ENCODE results near the gene COMP. TPM values are rescaled to one million over a fixed set of nuclear protein-coding genes. Genes with fewer than 3 reads are reported as not detected.

The COMP gene
- total RNA-seq, 1 donor from 2014 or later = 0.98 TPM

DNA sequence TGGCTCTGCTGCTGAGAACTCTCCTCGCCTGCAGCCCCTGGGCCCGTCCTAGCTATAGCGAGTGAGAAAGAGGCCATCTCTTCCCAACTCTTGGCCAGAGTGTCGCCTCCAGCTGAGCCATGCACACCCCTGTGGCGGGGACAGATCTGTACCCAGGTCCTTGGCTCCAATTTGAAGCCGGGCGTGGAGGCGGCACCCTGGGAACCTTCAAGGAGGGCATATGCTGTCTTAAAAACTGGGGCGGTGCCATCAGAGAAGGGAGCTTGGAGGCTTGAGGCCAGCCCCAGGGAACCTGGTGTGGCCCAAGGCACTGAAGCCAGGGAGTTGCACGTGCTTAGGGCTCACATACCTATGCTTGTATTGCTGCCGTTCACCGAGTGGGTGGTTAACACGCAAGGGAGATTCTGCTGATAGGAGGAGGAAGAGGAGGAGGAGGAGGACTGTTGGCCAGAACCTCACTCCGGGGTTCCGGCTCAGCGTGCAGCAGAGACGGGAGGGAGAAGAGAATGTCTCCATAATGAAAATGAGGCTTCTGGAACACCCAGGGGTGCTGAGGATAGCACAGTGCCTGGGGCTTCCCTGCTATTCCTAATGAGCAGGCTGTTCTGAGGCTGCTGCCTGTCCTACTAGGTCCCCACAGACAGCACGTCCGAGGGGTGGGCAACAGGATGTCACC, 40.7 kb downstream of the COMP start:
- TF ChIP-seq, protein P1, sequence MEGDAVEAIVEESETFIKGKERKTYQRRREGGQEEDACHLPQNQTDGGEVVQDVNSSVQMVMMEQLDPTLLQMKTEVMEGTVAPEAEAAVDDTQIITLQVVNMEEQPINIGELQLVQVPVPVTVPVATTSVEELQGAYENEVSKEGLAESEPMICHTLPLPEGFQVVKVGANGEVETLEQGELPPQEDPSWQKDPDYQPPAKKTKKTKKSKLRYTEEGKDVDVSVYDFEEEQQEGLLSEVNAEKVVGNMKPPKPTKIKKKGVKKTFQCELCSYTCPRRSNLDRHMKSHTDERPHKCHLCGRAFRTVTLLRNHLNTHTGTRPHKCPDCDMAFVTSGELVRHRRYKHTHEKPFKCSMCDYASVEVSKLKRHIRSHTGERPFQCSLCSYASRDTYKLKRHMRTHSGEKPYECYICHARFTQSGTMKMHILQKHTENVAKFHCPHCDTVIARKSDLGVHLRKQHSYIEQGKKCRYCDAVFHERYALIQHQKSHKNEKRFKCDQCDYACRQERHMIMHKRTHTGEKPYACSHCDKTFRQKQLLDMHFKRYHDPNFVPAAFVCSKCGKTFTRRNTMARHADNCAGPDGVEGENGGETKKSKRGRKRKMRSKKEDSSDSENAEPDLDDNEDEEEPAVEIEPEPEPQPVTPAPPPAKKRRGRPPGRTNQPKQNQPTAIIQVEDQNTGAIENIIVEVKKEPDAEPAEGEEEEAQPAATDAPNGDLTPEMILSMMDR (IDR thresholded peaks at IDR 0.05) = no peak
- TF ChIP-seq POLR2A (IDR thresholded peaks at IDR 0.05) = no peak
- TF ChIP-seq POLR2AphosphoS5 (IDR thresholded peaks at IDR 0.05; ENCODE audit: insufficient read depth in 1 of 2, low read depth in 1 of 2) = no peak
- DNase-seq (ENCODE audit: extremely low spot score in 2 of 2) = no peak
- Histone ChIP-seq H3K4me3 (no peak overlapping the region), H3K27me3 (no peaks in the 10 kb centered on the region), H3K36me3 (peaks cover 0 to 14% of the 10 kb centered on the region in 2 donors), H3K9me3 (no peaks in the 10 kb centered on the region), H3K27ac (no peak overlapping the region), H3K4me1 (no peaks in the 10 kb centered on the region)
- intact Hi-C loops (cut with DNase I) = no loop called here

DNA sequence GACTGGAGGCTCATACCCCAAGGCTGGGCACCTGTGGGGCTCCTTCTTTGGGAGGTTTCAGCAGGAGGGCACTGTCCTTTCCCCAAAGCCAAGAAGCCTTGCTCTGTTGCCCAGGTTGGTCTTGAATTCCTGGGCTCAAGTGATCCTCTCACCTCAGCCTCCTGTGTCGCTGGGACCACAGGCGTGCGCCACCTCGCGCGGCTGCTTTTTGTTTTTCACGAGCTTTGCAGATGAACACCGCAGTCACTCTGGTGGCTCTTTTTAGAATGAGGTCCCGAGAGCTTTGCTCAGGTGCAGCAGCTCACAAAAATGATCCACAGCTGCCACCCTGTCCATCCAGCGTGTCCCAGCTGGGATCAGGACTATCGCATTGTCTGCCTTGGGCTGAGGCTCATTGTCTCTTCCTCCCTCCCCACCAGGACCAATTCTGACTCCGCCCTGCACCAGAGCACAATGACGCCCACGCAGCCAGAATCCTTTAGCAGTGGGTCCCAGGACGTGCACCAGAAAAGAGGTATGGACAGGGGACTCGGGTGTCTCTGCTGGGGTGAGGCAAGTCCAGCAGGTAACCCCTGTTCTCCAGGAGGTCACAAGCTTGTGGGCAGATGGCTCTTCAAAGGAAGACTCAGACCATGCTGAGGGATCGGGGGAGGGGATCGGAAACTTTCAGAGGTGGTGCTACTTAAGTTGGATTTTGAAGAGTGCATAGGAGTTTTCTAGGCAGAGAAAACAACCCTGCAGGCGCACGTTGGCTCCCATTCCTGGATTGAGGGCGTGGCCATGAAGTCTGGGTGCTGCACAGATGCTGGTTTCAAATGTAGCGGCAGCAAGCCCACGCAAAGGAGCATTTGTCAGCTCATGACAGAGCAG, 41.5 kb downstream of the COMP start:
- no peaks in the 10 kb centered on the region for H3K4me1 ChIP-seq
- TF ChIP-seq POLR2A (IDR thresholded peaks at IDR 0.05) = no peak
- TF ChIP-seq, protein P1 (IDR thresholded peaks at IDR 0.05) = no peak
- no peak for TF ChIP-seq POLR2AphosphoS5 (IDR thresholded peaks at IDR 0.05; ENCODE audit: insufficient read depth in 1 of 2, low read depth in 1 of 2)
- H3K27ac ChIP-seq = no peak overlapping the region
- no peaks in the 10 kb centered on the region for H3K9me3 ChIP-seq
- H3K4me3 ChIP-seq = no peak overlapping the region
- no peaks in the 10 kb centered on the region for H3K27me3 ChIP-seq
- no peak for DNase-seq (ENCODE audit: extremely low spot score in 2 of 2)
- intact Hi-C loops (cut with DNase I) = no loop called here
- peaks cover 0 to 14% of the 10 kb centered on the region in 2 donors for H3K36me3 ChIP-seq

DNA sequence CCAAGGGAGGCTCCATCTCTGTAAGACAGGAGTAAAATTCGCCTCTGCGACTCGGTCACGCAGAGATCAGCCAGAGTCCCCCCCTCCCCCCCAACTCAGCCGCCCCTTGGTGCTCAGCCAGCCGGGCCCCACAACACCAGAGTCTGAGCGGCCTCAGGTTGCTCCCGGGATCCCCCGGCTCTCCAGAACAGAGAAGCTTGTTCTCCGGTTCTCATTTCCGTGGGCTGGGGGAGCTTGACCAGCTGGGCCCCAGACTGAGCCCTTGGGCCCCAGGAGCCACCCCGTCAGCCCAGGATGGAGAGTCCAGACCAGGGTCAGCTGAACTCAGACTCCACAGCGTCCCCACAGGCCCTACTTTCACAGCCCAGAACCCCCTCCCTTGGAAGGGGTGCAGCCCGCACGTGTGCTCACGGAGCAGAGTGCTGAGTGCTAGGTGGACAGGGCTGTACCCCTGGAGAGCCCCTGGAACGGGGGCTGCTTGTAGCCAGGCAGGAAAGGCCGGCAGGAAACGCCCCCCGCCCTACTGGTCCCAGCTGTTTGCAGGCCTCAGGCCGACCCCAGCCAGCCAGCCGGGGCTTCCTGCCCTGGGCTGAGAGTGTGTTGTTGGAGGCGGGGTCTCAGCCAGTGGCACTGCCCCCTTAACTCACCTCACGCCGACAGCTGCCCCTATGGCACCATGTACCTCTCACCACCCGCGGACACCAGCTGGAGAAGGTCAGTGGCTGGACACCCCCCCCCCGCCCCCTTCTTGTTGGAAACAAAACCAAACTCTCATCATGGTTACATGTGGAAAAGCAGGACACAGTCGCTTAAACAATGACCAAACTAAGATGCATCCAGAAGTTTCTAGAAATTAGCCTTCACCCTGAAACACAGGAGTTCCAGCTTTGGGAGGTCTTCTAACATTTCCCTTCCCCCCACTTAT, 44.4 kb downstream of the COMP start:
- intact Hi-C loops (cut with DNase I) = no loop called here
- Histone ChIP-seq H3K27me3 (no peaks in the 10 kb centered on the region), H3K36me3 (peaks cover 0 to 8% of the 10 kb centered on the region in 2 donors), H3K27ac (no peak overlapping the region), H3K4me3 (no peak overlapping the region), H3K9me3 (no peaks in the 10 kb centered on the region), H3K4me1 (peaks cover 20% of the 10 kb centered on the region)
- DNase-seq (ENCODE audit: extremely low spot score in 2 of 2) = no peak
- TF ChIP-seq POLR2A (IDR thresholded peaks at IDR 0.05) = no peak
- no peak for TF ChIP-seq POLR2AphosphoS5 (IDR thresholded peaks at IDR 0.05; ENCODE audit: insufficient read depth in 1 of 2, low read depth in 1 of 2)
- TF ChIP-seq, protein P1 (IDR thresholded peaks at IDR 0.05) = no peak

DNA sequence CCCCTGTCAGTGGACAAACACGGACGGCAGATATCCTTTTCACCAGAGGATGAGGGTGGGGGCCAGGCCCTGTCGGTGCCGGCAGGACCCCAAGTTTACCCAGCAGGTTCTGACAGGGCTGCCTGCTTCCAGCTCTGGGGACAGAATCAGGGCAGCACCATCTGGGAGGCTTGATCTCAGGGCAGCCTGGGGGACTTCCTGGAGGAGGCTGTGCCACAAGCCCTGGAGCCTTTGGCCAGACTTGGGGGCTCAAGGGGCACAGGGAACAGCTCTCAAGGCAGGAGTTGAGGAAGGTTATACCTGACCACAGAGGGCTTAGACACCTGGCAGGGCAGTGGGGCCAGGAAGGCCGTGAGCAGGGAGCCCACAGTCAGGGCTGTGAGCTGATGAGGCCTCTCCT, 45.2 kb downstream of the COMP start:
- Histone ChIP-seq H3K4me1 (peaks cover 27% of the 10 kb centered on the region), H3K27ac (no peak overlapping the region), H3K27me3 (no peaks in the 10 kb centered on the region), H3K9me3 (no peaks in the 10 kb centered on the region), H3K36me3 (peaks cover 0 to 8% of the 10 kb centered on the region in 2 donors), H3K4me3 (no peak overlapping the region)
- DNase-seq (ENCODE audit: extremely low spot score in 2 of 2) = no peak
- TF ChIP-seq POLR2A (IDR thresholded peaks at IDR 0.05) = no peak
- TF ChIP-seq POLR2AphosphoS5 (IDR thresholded peaks at IDR 0.05; ENCODE audit: insufficient read depth in 1 of 2, low read depth in 1 of 2) = no peak
- TF ChIP-seq, protein P1 (IDR thresholded peaks at IDR 0.05) = no peak
- intact Hi-C loops (cut with DNase I) = no loop called here
